ENCODE data around the gene MMP26. TPM values are rescaled to one million over a fixed set of nuclear protein-coding genes. Genes with fewer than 3 reads are reported as not detected.
A peak's percentile ranks its signal among the peaks of the same experiment; 100 is the strongest.

Gene MMP26
- total RNA-seq, 1 donor from 2014 or later = not detected

- Histone ChIP-seq H3K27ac (no peak overlapping the region), H2AFZ (replicated peaks) (no peak overlapping the region), H3K4me3 (no peak overlapping the region), H3K4me1 (no peaks in the 10 kb centered on the region), H3K9ac (no peak overlapping the region), H3K27me3 (no peaks in the 10 kb centered on the region), H3K9me3 (ENCODE audit: low read depth) (no peaks in the 10 kb centered on the region), H4K20me1 (ENCODE audit: low read depth) (no peaks in the 10 kb centered on the region), H3K79me2 (ENCODE audit: low read depth) (no peaks in the 10 kb centered on the region), H3K36me3 (no peaks in the 10 kb centered on the region), H3F3A (ENCODE audit: low read depth) (no peaks in the 10 kb centered on the region), H3K4me2 (no peak overlapping the region)
- H3K4me1 Mint-ChIP-seq = peaks cover 16% of the 10 kb centered on the region
- H3K4me3 Mint-ChIP-seq = no peak overlapping the region
- H3K9me3 Mint-ChIP-seq = no peaks in the 10 kb centered on the region
- DNase-seq (ENCODE audit: low spot score) = no peak
- TF ChIP-seq CTCF (IDR thresholded peaks at IDR 0.05) (no peak), EZH2 (IDR thresholded peaks at IDR 0.05) (no peak)
- H3K27me3 Mint-ChIP-seq (ENCODE audit: insufficient read depth, low read depth) = no peaks in the 10 kb centered on the region
- no peaks in the 10 kb centered on the region for H3K36me3 Mint-ChIP-seq
- H3K27ac Mint-ChIP-seq = no peak overlapping the region
These were observed 24.2 kb upstream of the MMP26 start for GRCh38 chr11:4680341-4680740.

- H3K4me2 ChIP-seq = no peak overlapping the region
These were observed 21.8 kb upstream of the MMP26 start for GRCh38 chr11:4682623-4683419.

GRCh38 chr11:4684631-4685285 is 19.8 kb upstream of the MMP26 start:
- Histone ChIP-seq H3K27ac (no peak overlapping the region), H3K4me3 (no peak overlapping the region), H3K79me2 (ENCODE audit: low read depth) (no peaks in the 10 kb centered on the region), H3K4me1 (no peaks in the 10 kb centered on the region), H3K36me3 (no peaks in the 10 kb centered on the region), H3K9ac (no peak overlapping the region), H3K9me3 (ENCODE audit: low read depth) (no peaks in the 10 kb centered on the region), H4K20me1 (ENCODE audit: low read depth) (no peaks in the 10 kb centered on the region), H2AFZ (replicated peaks) (no peak overlapping the region), H3K27me3 (no peaks in the 10 kb centered on the region), H3K4me2 (no peak overlapping the region), H3F3A (ENCODE audit: low read depth) (no peaks in the 10 kb centered on the region)
- DNase-seq (ENCODE audit: low spot score) = no peak
- no peaks in the 10 kb centered on the region for H3K9me3 Mint-ChIP-seq
- no peak for TF ChIP-seq CTCF (IDR thresholded peaks at IDR 0.05)
- no peak for TF ChIP-seq EZH2 (IDR thresholded peaks at IDR 0.05)
- TF ChIP-seq EZH2phosphoT487 (IDR thresholded peaks at IDR 0.05) = no peak
- no peak overlapping the region for H3K27ac Mint-ChIP-seq
- no peak overlapping the region for H3K4me3 Mint-ChIP-seq
- H3K36me3 Mint-ChIP-seq = no peaks in the 10 kb centered on the region
- H3K4me1 Mint-ChIP-seq = peaks cover 16% of the 10 kb centered on the region
- H3K27me3 Mint-ChIP-seq (ENCODE audit: insufficient read depth, low read depth) = no peaks in the 10 kb centered on the region

More at GRCh38 chr11:4682623-4683419, 21.8 kb upstream of the MMP26 start:
- Histone ChIP-seq H3K4me3 (no peak overlapping the region), H4K20me1 (ENCODE audit: low read depth) (no peaks in the 10 kb centered on the region), H3K36me3 (no peaks in the 10 kb centered on the region), H3K79me2 (ENCODE audit: low read depth) (no peaks in the 10 kb centered on the region), H3K9me3 (ENCODE audit: low read depth) (no peaks in the 10 kb centered on the region), H3F3A (ENCODE audit: low read depth) (no peaks in the 10 kb centered on the region), H3K27me3 (no peaks in the 10 kb centered on the region), H2AFZ (replicated peaks) (no peak overlapping the region), H3K4me1 (no peaks in the 10 kb centered on the region), H3K27ac (no peak overlapping the region), H3K9ac (no peak overlapping the region)
- Mint-ChIP-seq H3K4me1 (peaks cover 16% of the 10 kb centered on the region), H3K36me3 (no peaks in the 10 kb centered on the region), H3K4me3 (no peak overlapping the region), H3K27ac (peak overlapping the region; percentile 75), H3K27me3 (ENCODE audit: insufficient read depth, low read depth) (no peaks in the 10 kb centered on the region), H3K9me3 (no peaks in the 10 kb centered on the region)
- TF ChIP-seq EZH2 (IDR thresholded peaks at IDR 0.05) (no peak), EZH2phosphoT487 (IDR thresholded peaks at IDR 0.05) (no peak), CTCF (IDR thresholded peaks at IDR 0.05) (no peak)
- no peak for DNase-seq (ENCODE audit: low spot score)

Measured in neural progenitor cell (in vitro differentiated cells).